Endothelial cell of umbilical vein (primary cell): ENCODE measurements around the gene PAX8.

Experiments
- CTCF ChIP-seq, 2 donors: IDR thresholded peaks; 1 replicate in 1 of 2; 2 replicates in 1 of 2; pipeline ENCODE4 v1.5.1; 2011; ENCODE audit warnings: low read length in 2 of 2, mild to moderate bottlenecking in 2 of 2, moderate library complexity in 2 of 2, control low read depth in 1 of 2, inconsistent platforms in 1 of 2, low read depth in 1 of 2; ENCODE audit not compliant: insufficient read depth in 1 of 2; ENCODE audit errors: extremely low read depth in 1 of 2
- POLR2A ChIP-seq: IDR thresholded peaks from 2 replicates; pipeline ENCODE4 v1.6.1; 2012; ENCODE audit warnings: low read depth, mild to moderate bottlenecking, control low read depth, low read length
- POLR2AphosphoS5 ChIP-seq: IDR thresholded peaks from 2 replicates; pipeline ENCODE4 v1.6.1; 2012; ENCODE audit warnings: low read depth, mild to moderate bottlenecking, control low read depth, low read length, moderate library complexity; ENCODE audit not compliant: insufficient read depth

GRCh38 chr2:113184531-113185230, 94.0 kb downstream of the PAX8 start:
- TF ChIP-seq POLR2A (no peak), POLR2AphosphoS5 (no peak), CTCF (IDR thresholded peaks at IDR 0.05; ENCODE audit: extremely low read depth in 1 of 2, insufficient read depth in 1 of 2, low read depth in 1 of 2, low read length in 2 of 2) (no peak)
